Epidermal melanocyte (primary cell): ENCODE results near the gene SUPT3H.

Experiments used
- DNase-seq: peaks from one replicate; pipeline ENCODE4 v3.0.0; 2011; ENCODE audit warnings: low spot score; ENCODE audit not compliant: insufficient read length

SUPT3H gene

GRCh38 chr6:45377554-45378333, at the start of gene SUPT3H:
Gene SUPT3H, minus strand, starts transcription at chr6:45377934.
- DNase-seq, result peak; percentile 51

GRCh38 chr6:45426251-45426650, 48.5 kb upstream of the SUPT3H start:
- DNase-seq, result no peak

- DNase-seq, result no peak
Observed at GRCh38 chr6:45424451-45424861, 46.7 kb upstream of the SUPT3H start.

GRCh38 chr6:45423824-45424450, 46.2 kb upstream of the SUPT3H start:
- DNase-seq, result no peak

- no peak for DNase-seq
Observed at GRCh38 chr6:45423111-45423823, 45.5 kb upstream of the SUPT3H start.

GRCh38 chr6:45422503-45423110, 44.9 kb upstream of the SUPT3H start:
- no peak for DNase-seq

GRCh38 chr6:45421709-45422502, 44.2 kb upstream of the SUPT3H start:
- no peak for DNase-seq

- DNase-seq, result no peak
Observed at GRCh38 chr6:45420909-45421708, 43.4 kb upstream of the SUPT3H start.

GRCh38 chr6:45420083-45420908, 42.6 kb upstream of the SUPT3H start:
- no peak for DNase-seq

GRCh38 chr6:45419571-45420082, 41.9 kb upstream of the SUPT3H start:
- no peak for DNase-seq

GRCh38 chr6:45417436-45417835, 39.7 kb upstream of the SUPT3H start:
- DNase-seq, result no peak

- DNase-seq, result no peak
Observed at GRCh38 chr6:45416700-45417099, 39.0 kb upstream of the SUPT3H start.

GRCh38 chr6:45415788-45416518, 38.2 kb upstream of the SUPT3H start:
- DNase-seq, result no peak

GRCh38 chr6:45415315-45415714, 37.6 kb upstream of the SUPT3H start:
- no peak for DNase-seq

GRCh38 chr6:45411959-45412358, 34.2 kb upstream of the SUPT3H start:
- no peak for DNase-seq

GRCh38 chr6:45400021-45400420, 22.3 kb upstream of the SUPT3H start:
- DNase-seq, result no peak

GRCh38 chr6:45398075-45398813, 20.5 kb upstream of the SUPT3H start:
- DNase-seq, result no peak

GRCh38 chr6:45394586-45395095, 16.9 kb upstream of the SUPT3H start:
- DNase-seq, result no peak
